ENCODE results near the gene SPRR3. TPM values are rescaled to one million over a fixed set of nuclear protein-coding genes. Genes with fewer than 3 reads are reported as not detected.

Gene SPRR3
- total RNA-seq, 3 donors from 2014 or later (not counting 1 experiment from before 2014, with no cell fraction given): not detected

- no peak overlapping the region for H3K4me3 Mint-ChIP-seq
- DNase-seq (no peak), ATAC-seq (no peak)
- Histone ChIP-seq H3K4me1 (ENCODE audit: control insufficient read depth, insufficient read depth, low read length) (no peaks in the 10 kb centered on the region), H3K27ac (ENCODE audit: low read length) (no peak overlapping the region), H3K27me3 (ENCODE audit: control insufficient read depth, insufficient read depth, low read length) (no peaks in the 10 kb centered on the region), H3K36me3 (ENCODE audit: control insufficient read depth, insufficient read depth, low read length) (no peaks in the 10 kb centered on the region), H3K4me3 (ENCODE audit: low read length) (no peak overlapping the region), H3K9me3 (ENCODE audit: control insufficient read depth, insufficient read depth, low read length) (no peaks in the 10 kb centered on the region)
- intact Hi-C loops (cut with micrococcal nuclease): no loop called here
- no peaks in the 10 kb centered on the region for H3K9me3 Mint-ChIP-seq
- 70% methylated on average over 7 of the region's 7 CpGs for WGBS (ENCODE audit: insufficient coverage)
- TF ChIP-seq, protein P1, sequence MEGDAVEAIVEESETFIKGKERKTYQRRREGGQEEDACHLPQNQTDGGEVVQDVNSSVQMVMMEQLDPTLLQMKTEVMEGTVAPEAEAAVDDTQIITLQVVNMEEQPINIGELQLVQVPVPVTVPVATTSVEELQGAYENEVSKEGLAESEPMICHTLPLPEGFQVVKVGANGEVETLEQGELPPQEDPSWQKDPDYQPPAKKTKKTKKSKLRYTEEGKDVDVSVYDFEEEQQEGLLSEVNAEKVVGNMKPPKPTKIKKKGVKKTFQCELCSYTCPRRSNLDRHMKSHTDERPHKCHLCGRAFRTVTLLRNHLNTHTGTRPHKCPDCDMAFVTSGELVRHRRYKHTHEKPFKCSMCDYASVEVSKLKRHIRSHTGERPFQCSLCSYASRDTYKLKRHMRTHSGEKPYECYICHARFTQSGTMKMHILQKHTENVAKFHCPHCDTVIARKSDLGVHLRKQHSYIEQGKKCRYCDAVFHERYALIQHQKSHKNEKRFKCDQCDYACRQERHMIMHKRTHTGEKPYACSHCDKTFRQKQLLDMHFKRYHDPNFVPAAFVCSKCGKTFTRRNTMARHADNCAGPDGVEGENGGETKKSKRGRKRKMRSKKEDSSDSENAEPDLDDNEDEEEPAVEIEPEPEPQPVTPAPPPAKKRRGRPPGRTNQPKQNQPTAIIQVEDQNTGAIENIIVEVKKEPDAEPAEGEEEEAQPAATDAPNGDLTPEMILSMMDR (IDR thresholded peaks at IDR 0.05): no peak
- no peaks in the 10 kb centered on the region for H3K36me3 Mint-ChIP-seq
- H3K27ac Mint-ChIP-seq: no peak overlapping the region
- H3K27me3 Mint-ChIP-seq (ENCODE audit: low read depth in 2 of 2): peaks cover 13 to 18% of the 10 kb centered on the region in 2 donors
- H3K4me1 Mint-ChIP-seq: no peaks in the 10 kb centered on the region
Observed at GRCh38 chr1:152961226-152961891, 40.2 kb upstream of the SPRR3 start.

- no peak overlapping the region for H3K4me3 Mint-ChIP-seq
- Histone ChIP-seq H3K27me3 (ENCODE audit: control insufficient read depth, insufficient read depth, low read length) (no peaks in the 10 kb centered on the region), H3K36me3 (ENCODE audit: control insufficient read depth, insufficient read depth, low read length) (no peaks in the 10 kb centered on the region), H3K4me1 (ENCODE audit: control insufficient read depth, insufficient read depth, low read length) (no peaks in the 10 kb centered on the region), H3K27ac (ENCODE audit: low read length) (no peak overlapping the region), H3K9me3 (ENCODE audit: control insufficient read depth, insufficient read depth, low read length) (no peaks in the 10 kb centered on the region), H3K4me3 (ENCODE audit: low read length) (no peak overlapping the region)
- peaks cover 13 to 18% of the 10 kb centered on the region in 2 donors for H3K27me3 Mint-ChIP-seq (ENCODE audit: low read depth in 2 of 2)
- WGBS (ENCODE audit: insufficient coverage): 91% methylated on average over 2 of the region's 2 CpGs
- TF ChIP-seq, protein P1 (IDR thresholded peaks at IDR 0.05): no peak
- DNase-seq (no peak), ATAC-seq (no peak)
- intact Hi-C loops (cut with micrococcal nuclease): no loop called here
- H3K9me3 Mint-ChIP-seq: no peaks in the 10 kb centered on the region
- H3K27ac Mint-ChIP-seq: no peak overlapping the region
- no peaks in the 10 kb centered on the region for H3K4me1 Mint-ChIP-seq
- no peaks in the 10 kb centered on the region for H3K36me3 Mint-ChIP-seq
Observed at GRCh38 chr1:152962876-152963415, 38.6 kb upstream of the SPRR3 start.

GRCh38 chr1:152964536-152964935 lies 37.0 kb upstream of the SPRR3 start:
- H3K36me3 Mint-ChIP-seq: no peaks in the 10 kb centered on the region
- Histone ChIP-seq H3K27ac (ENCODE audit: low read length) (no peak overlapping the region), H3K36me3 (ENCODE audit: control insufficient read depth, insufficient read depth, low read length) (no peaks in the 10 kb centered on the region), H3K4me1 (ENCODE audit: control insufficient read depth, insufficient read depth, low read length) (no peaks in the 10 kb centered on the region), H3K9me3 (ENCODE audit: control insufficient read depth, insufficient read depth, low read length) (no peaks in the 10 kb centered on the region), H3K27me3 (ENCODE audit: control insufficient read depth, insufficient read depth, low read length) (no peaks in the 10 kb centered on the region), H3K4me3 (ENCODE audit: low read length) (no peak overlapping the region)
- intact Hi-C loops (cut with micrococcal nuclease): no loop called here
- H3K27ac Mint-ChIP-seq: no peak overlapping the region
- H3K9me3 Mint-ChIP-seq: no peaks in the 10 kb centered on the region
- WGBS (ENCODE audit: insufficient coverage): 76% methylated on average over 1 of the region's 1 CpG
- H3K4me3 Mint-ChIP-seq: no peak overlapping the region
- peaks cover 13 to 18% of the 10 kb centered on the region in 2 donors for H3K27me3 Mint-ChIP-seq (ENCODE audit: low read depth in 2 of 2)
- TF ChIP-seq, protein P1 (IDR thresholded peaks at IDR 0.05): no peak
- H3K4me1 Mint-ChIP-seq: no peaks in the 10 kb centered on the region
- ATAC-seq (no peak), DNase-seq (no peak)

- H3K9me3 ChIP-seq (ENCODE audit: control insufficient read depth, insufficient read depth, low read length): no peaks in the 10 kb centered on the region
- no peaks in the 10 kb centered on the region for H3K4me1 ChIP-seq (ENCODE audit: control insufficient read depth, insufficient read depth, low read length)
- intact Hi-C loops (cut with micrococcal nuclease): no loop called here
- H3K27ac ChIP-seq (ENCODE audit: low read length): no peak overlapping the region
- TF ChIP-seq, protein P1 (IDR thresholded peaks at IDR 0.05): no peak
- no peaks in the 10 kb centered on the region for H3K27me3 ChIP-seq (ENCODE audit: control insufficient read depth, insufficient read depth, low read length)
- H3K4me3 ChIP-seq (ENCODE audit: low read length): no peak overlapping the region
- no peak overlapping the region for H3K27ac Mint-ChIP-seq
- no peaks in the 10 kb centered on the region for H3K4me1 Mint-ChIP-seq
- H3K4me3 Mint-ChIP-seq: no peak overlapping the region
- H3K9me3 Mint-ChIP-seq: no peaks in the 10 kb centered on the region
- DNase-seq (no peak), ATAC-seq (no peak)
- WGBS (ENCODE audit: insufficient coverage): 65% methylated on average over 2 of the region's 4 CpGs
- peaks cover 13 to 15% of the 10 kb centered on the region in 2 donors for H3K27me3 Mint-ChIP-seq (ENCODE audit: low read depth in 2 of 2)
- H3K36me3 ChIP-seq (ENCODE audit: control insufficient read depth, insufficient read depth, low read length): no peaks in the 10 kb centered on the region
- H3K36me3 Mint-ChIP-seq: no peaks in the 10 kb centered on the region
Observed at GRCh38 chr1:152965853-152966252, 35.7 kb upstream of the SPRR3 start.

Data from natural killer cell (primary cell).